Stimulated activated CD4-positive, alpha-beta T cell treated with anti-CD3 and anti-CD28 coated beads, TNF-alpha, amount 100 ng/mL, for 4 hours (primary cell): ENCODE results near the gene ATOSB.

Experiments used
- DNase-seq, 3 experiments: peaks; one replicate each; pipeline ENCODE4 v3.0.0-alpha.2; 2020; ENCODE audit warnings: low read depth in 3 of 3

ATOSB gene

DNA sequence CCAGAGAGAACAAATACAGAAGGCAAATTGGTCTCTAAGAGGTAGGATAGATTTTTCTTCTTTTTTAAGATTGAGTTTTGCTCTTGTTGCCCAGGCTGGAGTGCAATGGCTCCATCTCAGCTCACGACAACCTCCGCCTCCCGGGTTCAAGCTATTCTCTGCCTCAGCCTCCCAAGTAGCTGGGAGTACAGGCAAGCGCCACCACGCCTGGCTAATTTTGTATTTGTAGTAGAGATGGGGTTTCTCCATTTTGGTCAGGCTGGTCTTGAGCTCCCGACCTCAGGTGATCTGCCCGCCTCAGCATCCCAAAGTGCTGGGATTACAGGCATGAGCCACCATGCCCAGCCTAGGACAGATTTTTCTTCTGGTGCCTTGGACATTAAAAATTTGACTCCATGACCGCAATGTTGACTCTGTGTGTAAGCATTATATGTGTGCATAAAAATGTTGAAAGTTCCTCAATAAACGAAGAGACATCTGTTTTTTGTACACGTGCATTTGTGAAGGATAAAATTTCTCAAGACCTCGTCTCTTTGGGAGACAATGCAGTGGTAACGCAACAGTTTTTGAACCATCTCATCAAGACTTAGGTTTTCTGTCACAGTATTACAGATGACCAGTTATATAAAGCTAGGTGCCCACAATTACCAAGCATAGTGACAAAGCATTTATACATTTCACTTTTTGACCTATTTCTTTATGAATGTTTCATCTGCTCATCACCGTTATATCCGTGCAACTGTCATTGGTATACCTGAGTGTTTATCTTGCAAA lies 60.6 kb downstream of the ATOSB start:
- DNase-seq = no peak

DNA sequence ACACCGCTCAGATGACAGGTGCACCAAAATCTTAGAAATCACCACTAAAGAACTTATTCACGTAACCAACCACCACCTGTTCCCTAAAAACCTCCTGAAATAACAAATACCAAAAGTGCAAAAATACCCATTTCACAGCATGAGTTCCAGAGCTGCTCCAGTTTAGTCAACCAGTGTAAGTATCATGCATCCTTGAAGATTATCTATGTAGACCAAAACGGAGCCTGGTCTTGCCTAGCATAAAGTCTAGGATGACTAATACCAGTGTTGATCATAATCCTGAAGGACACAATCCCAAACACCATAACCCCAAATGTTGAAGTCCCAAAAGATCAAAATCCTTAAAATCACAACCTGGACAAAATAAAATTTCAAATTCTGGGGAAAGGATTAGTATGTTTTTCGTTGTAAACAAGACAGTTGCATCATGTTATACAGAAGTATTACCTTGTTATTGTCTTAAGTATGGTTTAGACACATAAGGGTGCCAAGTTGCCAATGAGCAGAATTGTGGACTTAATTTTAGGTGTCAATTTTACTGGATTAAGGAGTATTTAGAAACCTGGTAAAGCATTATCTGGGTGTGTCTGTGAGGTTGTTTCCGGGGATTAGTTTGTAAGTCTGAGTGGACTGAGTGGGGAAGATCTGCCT lies 61.4 kb downstream of the ATOSB start:
- no peak for DNase-seq
